Transverse colon (tissue), 4 donors: ENCODE results near the gene RGL3. TPM values are rescaled to one million over a fixed set of nuclear protein-coding genes. Genes with fewer than 3 reads are reported as not detected.
"Not testable (repeated sequence)": the region's sequence is repeated elsewhere in the genome, so short reads cannot be mapped to it uniquely, and the experiment has no call there.

Experiments
- DNase-seq: peaks from one replicate; pipeline ENCODE4 v3.0.0-alpha.2; 2019
- H3K27ac ChIP-seq, 4 donors: fragments of 200-600 bp; sonication (generic); 2 replicates each; pipeline ENCODE4 v1.5.1; 2016 to 2018; ENCODE audit warnings: inconsistent platforms in 4 of 4
- H3K27me3 ChIP-seq: fragments of 200-600 bp; sonication (generic); 2 replicates; pipeline ENCODE4 v1.5.1; 2017; ENCODE audit warnings: inconsistent platforms
- H3K36me3 ChIP-seq, 4 donors: fragments of 200-600 bp; sonication (generic); 2 replicates each; pipeline ENCODE4 v1.5.1; 2017 to 2019; ENCODE audit warnings: inconsistent platforms in 4 of 4
- H3K4me1 ChIP-seq, 4 donors: fragments of 200-600 bp; sonication (generic); 2 replicates each; pipeline ENCODE4 v1.5.1; 2017 to 2020; ENCODE audit warnings: inconsistent platforms in 4 of 4
- H3K4me3 ChIP-seq, 4 donors: fragments of 200-600 bp; sonication (generic); 1 replicate in 1 of 4; 2 replicates in 3 of 4; pipeline versions ENCODE4 v1.5.1 to v1.6.1; 2017 to 2019; ENCODE audit warnings: inconsistent platforms in 4 of 4
- H3K9me3 ChIP-seq, 2 donors: fragments of 200-600 bp; sonication (generic); 2 replicates each; pipeline ENCODE4 v1.5.1; 2017 to 2019; ENCODE audit warnings: inconsistent platforms in 2 of 2
- EP300 ChIP-seq: sonication (generic); formaldehyde crosslinking; IDR thresholded peaks from one replicate; pipeline ENCODE4 v1.6.1; 2017; ENCODE audit warnings: antibody characterized with exemption, low read depth
- POLR2A ChIP-seq: fragments of 450-650 bp; IDR thresholded peaks from one replicate; pipeline ENCODE4 v1.6.1; 2016; ENCODE audit warnings: antibody characterized with exemption, mild to moderate bottlenecking, moderate library complexity
- POLR2AphosphoS5 ChIP-seq, 3 donors: sonication (generic); formaldehyde crosslinking; IDR thresholded peaks; one replicate each; pipeline ENCODE4 v1.6.1; 2016; ENCODE audit warnings: antibody characterized with exemption in 3 of 3
- WGBS, 2 donors: methylation state at CpG; one replicate each; pipeline ENCODE4 v1.1.5; 2018; ENCODE audit warnings: low coverage in 1 of 2; 5-methylcytosine and 5-hydroxymethylcytosine counted together
- in situ Hi-C, 4 donors: fragments of 200-750 bp; cut with MboI; loops; one replicate each; pipeline versions ENCODE4 v1.15.0 to v1.15.1; 2017; ENCODE audit warnings: low sequenced_read_pairs in 3 of 4, low pct_ligation_motif_present in 1 of 4, low pct_unique_long_range_greater_than_20kb in 1 of 4
- intact Hi-C: fragments of 100-400 bp; cut with DNase I; formaldehyde crosslinking; loops from one replicate; pipeline ENCODE4 v1.15.1; 2023; ENCODE audit warnings: low total_unique reads
- total RNA-seq, 4 donors: library from RNA; depleted of rRNA; stranded (reverse); fragments of >200 nt; gene quantifications; one replicate each; pipeline ENCODE4 v1.1.0, GENCODE V29; 2016
- TF ChIP-seq, protein P1 (sequence below), 5 experiments: fragments of 200-600 bp in 3 of 5; fragments of 450-650 bp in 2 of 5; sonication (generic) in 3 of 5; IDR thresholded peaks; 1 replicate in 2 of 5; 2 replicates in 3 of 5; pipeline ENCODE4 v1.5.1; 2016 to 2017; ENCODE audit warnings: antibody characterized with exemption in 5 of 5, inconsistent platforms in 3 of 5, mild to moderate bottlenecking in 2 of 5, moderate library complexity in 1 of 5

The RGL3 gene
- total RNA-seq, 4 donors from 2014 or later = 6.7 to 78.9 (median 28.1) TPM

DNA sequence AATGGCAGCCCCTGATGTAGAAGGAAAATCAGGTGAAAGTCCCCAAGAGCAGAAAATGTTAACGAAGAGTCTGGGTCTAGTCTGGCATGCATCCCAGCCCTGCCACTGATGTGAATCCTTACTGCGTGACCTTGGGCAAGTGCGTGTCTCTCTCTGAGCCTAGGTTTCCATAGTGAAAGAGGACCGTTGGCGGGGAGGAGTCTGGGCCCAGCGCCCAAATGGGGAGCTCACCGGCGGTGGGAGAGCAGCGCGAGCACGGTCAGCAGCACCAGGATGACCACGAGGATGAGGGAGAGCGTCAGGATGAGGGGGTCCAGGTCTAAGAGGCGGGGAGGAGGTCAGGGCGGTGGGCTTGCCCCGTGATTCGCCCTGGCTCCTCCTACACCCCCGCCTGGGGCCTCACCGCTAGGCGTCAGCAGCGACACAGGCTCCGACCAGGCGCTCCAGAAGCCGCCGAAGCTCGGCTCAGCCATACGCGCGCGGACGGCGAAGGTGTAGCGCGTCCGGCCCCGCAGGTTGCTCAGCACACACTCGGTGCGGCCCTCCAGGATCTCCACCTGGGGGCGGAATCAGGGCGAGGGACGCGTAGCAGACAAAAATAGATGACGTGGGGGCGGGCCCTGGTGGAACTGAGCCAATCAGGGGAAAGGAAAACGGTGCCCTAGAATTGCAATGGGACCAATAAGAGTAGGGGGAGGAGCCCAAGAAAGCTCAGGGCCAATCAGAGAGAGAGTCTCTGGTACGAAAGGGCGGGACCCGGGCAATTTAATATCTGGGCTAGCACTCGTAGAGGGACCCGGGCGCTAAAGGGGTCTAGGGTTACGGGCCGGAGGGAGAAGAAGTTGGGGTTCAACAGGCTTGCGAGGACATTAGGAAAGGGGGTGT, 38.2 kb downstream of the RGL3 start:
- peak overlapping the region; percentile 84 to 89 (median 86) for H3K27ac ChIP-seq
- DNase-seq = peak; percentile 96
- intact Hi-C loops (no loop called here), in situ Hi-C loops (loop anchor here in 1 of 4 donors (25.0 kb wide), 1 partner anchor 106 kb away; the partner anchor contains the start of gene ELAVL3)
- H3K36me3 ChIP-seq = no peaks in the 10 kb centered on the region
- no peaks in the 10 kb centered on the region for H3K9me3 ChIP-seq
- TF ChIP-seq POLR2AphosphoS5 (IDR thresholded peaks at IDR 0.05) (peak; percentile 95 to 97 (median 96)), EP300 (no peak), POLR2A (peak; percentile 84)
- TF ChIP-seq, protein P1, sequence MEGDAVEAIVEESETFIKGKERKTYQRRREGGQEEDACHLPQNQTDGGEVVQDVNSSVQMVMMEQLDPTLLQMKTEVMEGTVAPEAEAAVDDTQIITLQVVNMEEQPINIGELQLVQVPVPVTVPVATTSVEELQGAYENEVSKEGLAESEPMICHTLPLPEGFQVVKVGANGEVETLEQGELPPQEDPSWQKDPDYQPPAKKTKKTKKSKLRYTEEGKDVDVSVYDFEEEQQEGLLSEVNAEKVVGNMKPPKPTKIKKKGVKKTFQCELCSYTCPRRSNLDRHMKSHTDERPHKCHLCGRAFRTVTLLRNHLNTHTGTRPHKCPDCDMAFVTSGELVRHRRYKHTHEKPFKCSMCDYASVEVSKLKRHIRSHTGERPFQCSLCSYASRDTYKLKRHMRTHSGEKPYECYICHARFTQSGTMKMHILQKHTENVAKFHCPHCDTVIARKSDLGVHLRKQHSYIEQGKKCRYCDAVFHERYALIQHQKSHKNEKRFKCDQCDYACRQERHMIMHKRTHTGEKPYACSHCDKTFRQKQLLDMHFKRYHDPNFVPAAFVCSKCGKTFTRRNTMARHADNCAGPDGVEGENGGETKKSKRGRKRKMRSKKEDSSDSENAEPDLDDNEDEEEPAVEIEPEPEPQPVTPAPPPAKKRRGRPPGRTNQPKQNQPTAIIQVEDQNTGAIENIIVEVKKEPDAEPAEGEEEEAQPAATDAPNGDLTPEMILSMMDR (IDR thresholded peaks at IDR 0.05) = peak; percentile 72 to 92 (median 82)
- peaks cover 18% of the 10 kb centered on the region for H3K27me3 ChIP-seq
- WGBS, 2 donors = 0 to 1% methylated on average over 10 to 53 of the region's 54 CpGs
- H3K4me3 ChIP-seq = peak overlapping the region; percentile 41 to 64 (median 44)
- peaks cover 30 to 66% (median 52%) of the 10 kb centered on the region in 4 donors for H3K4me1 ChIP-seq

DNA sequence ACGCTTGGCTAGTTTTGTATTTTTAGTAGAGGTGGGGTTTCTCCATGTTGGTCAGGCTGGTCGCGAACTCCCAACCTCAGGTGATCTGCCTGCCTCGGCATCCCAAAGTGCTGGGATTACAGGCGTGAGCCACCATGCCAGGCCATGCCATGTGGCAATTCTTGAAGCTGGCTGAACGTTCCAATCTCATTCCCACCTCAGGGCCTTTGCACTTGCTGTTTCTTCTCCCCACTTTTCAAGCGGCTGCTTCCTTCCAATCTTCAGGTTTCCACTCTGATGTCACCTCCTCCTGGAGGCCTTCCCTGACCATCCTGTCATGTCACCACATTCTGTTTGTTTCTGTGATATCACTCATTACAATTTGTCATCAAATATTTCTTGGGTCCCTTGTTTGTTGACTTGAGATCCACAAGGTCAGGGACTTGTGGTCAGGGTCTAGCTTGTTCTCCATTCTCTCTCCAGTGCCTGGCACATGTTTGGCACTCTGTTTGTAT, 39.2 kb downstream of the RGL3 start:
- H3K27me3 ChIP-seq = peaks cover 18% of the 10 kb centered on the region
- no peaks in the 10 kb centered on the region for H3K36me3 ChIP-seq
- TF ChIP-seq, protein P1 (IDR thresholded peaks at IDR 0.05) = no peak
- TF ChIP-seq POLR2A (no peak), POLR2AphosphoS5 (IDR thresholded peaks at IDR 0.05) (no peak), EP300 (no peak)
- peak overlapping the region; percentile 84 to 89 (median 86) for H3K27ac ChIP-seq
- peaks cover 34 to 72% (median 59%) of the 10 kb centered on the region in 4 donors for H3K4me1 ChIP-seq
- 87 to 92% methylated on average over 5 to 7 of the region's 7 CpGs for WGBS, 2 donors
- no peak overlapping the region for H3K4me3 ChIP-seq
- DNase-seq = no peak
- no peaks in the 10 kb centered on the region for H3K9me3 ChIP-seq
- in situ Hi-C loops (loop anchor here in 2 of 4 donors (10.0 to 25.0 kb wide), 2 partner anchors 55 to 107 kb away; partner anchors contain the start of genes ELAVL3 (in 1 of the 2), ODAD3 (in 1 of the 2) and PRKCSH (in 1 of the 2)), intact Hi-C loops (no loop called here)

DNA sequence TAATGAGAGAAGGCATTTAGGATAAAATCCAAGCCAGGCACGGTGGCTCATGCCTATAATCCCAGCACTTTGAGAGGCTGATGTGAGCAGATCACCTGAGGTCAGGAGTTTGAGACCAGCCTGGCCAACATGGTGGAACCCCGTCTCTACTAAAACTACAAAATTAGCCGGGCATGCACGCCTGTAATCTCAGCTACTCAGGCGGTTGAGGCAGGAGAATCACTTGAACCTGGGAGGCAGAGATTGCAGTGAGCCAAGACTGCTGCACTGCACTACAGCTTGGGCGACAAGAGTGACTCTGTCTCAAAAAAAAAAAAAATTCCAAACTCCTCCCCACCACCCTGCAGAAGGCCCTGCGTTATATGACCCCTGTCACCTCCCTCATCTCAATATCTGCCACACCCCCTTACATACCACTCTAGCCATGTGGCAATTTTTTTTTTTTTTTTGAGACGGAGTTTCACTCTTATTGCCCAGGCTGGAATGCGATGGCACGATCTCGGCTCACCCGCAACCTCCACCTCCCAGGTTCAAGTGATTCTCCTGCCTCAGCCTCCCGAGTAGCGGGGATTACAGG, 39.8 kb downstream of the RGL3 start:
- 77 to 80% methylated on average over 10 to 14 of the region's 14 CpGs for WGBS, 2 donors
- in situ Hi-C loops = loop anchor here in 2 of 4 donors (10.0 to 25.0 kb wide), 2 partner anchors 55 to 108 kb away; partner anchors contain the start of genes ELAVL3 (in 1 of the 2), ODAD3 (in 1 of the 2) and PRKCSH (in 1 of the 2)
- Histone ChIP-seq H3K27me3 (peaks cover 18% of the 10 kb centered on the region), H3K4me1 (peaks cover 34 to 71% (median 59%) of the 10 kb centered on the region in 4 donors), H3K27ac (peak overlapping the region in 1 of 4 donors; percentile 97)
- H3K36me3 ChIP-seq, intact Hi-C loops, DNase-seq, H3K4me3 ChIP-seq, H3K9me3 ChIP-seq: not testable (repeated sequence)

GRCh38 chr19:11378319-11379189, 40.6 kb downstream of the RGL3 start:
- H3K27me3 ChIP-seq = peaks cover 12% of the 10 kb centered on the region
- 54% methylated on average over 8 of the region's 8 CpGs; no CpG with 5 or more reads in 1 of the 2 donors for WGBS, 2 donors
- H3K4me3 ChIP-seq = no peak overlapping the region
- in situ Hi-C loops = loop anchor here in 2 of 4 donors (10.0 to 25.0 kb wide), 2 partner anchors 56 to 109 kb away; partner anchors contain the start of genes ELAVL3 (in 1 of the 2), ODAD3 (in 1 of the 2) and PRKCSH (in 1 of the 2)
- peaks cover 34 to 69% (median 59%) of the 10 kb centered on the region in 4 donors for H3K4me1 ChIP-seq
- TF ChIP-seq EP300 = no peak
- TF ChIP-seq, protein P1 (IDR thresholded peaks at IDR 0.05) = peak; percentile 33 to 49 (median 45)
- peak overlapping the region; percentile 47 to 97 (median 72) for H3K27ac ChIP-seq
- no peaks in the 10 kb centered on the region for H3K36me3 ChIP-seq
- intact Hi-C loops = no loop called here
- no peaks in the 10 kb centered on the region for H3K9me3 ChIP-seq
- peak; percentile 39 for DNase-seq
